ENCODE measurements around the gene RHBDD3.

RHBDD3 gene

DNA sequence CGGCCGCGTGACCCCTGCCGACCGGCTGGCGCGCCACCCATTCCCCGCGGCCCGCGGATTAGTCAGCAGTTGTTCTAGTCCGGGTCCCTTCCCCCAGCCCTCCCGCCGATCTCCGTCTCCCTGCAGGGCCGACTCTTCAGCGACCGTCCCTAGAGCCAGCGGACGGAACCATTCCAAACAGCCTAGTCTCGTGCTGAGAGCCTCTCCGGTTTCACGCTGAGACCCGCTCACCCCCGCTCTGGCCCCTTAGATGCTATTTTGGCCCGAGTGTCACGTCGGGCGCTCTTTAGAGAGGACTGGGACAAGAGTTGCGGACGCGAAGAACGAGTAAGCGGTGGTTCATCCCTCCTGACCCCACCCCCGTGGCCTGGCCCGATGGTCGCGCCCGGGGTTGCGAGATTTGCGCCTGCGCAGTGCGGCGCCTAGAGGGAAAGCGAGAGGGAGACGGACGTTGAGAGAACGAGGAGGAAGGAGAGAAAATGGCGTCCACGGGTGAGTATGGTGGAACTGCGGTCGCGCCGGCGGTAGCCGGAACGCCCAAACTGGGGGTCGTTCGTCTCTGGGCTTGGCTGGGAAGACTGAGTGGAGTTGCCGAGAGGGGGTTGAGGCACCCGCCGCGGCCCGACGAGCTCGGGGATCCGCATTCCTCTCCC, at the start of gene RHBDD3, which contains the start of gene EWSR1:
TSS of gene RHBDD3 (minus strand) at position 124 of the 653 bp plus-strand sequence. CDS start 2,355 bp downstream, outside the sequence.
TSS of gene EWSR1 (plus strand) at position 411 of the 653 bp plus-strand sequence. CDS start at position 480, 69 bp downstream.
- DNase-seq = peak; percentile 95

GRCh38 chr22:29316141-29316828, 48.5 kb upstream of the RHBDD3 start:
- no peak for DNase-seq

- DNase-seq = no peak
These were observed 47.7 kb upstream of the RHBDD3 start, which contains the start of gene RASL10A for GRCh38 chr22:29315286-29316140. Gene RASL10A, minus strand, starts transcription at chr22:29315697. Its CDS starts 451 bp downstream, at chr22:29315246.

- no peak for DNase-seq
These were observed 46.9 kb upstream of the RHBDD3 start for GRCh38 chr22:29314537-29315285.

GRCh38 chr22:29313576-29314466, 46.0 kb upstream of the RHBDD3 start:
- DNase-seq = no peak

- DNase-seq = no peak
These were observed 45.4 kb upstream of the RHBDD3 start for GRCh38 chr22:29313126-29313575.

GRCh38 chr22:29312218-29313125, 44.7 kb upstream of the RHBDD3 start:
- DNase-seq = no peak

DNA sequence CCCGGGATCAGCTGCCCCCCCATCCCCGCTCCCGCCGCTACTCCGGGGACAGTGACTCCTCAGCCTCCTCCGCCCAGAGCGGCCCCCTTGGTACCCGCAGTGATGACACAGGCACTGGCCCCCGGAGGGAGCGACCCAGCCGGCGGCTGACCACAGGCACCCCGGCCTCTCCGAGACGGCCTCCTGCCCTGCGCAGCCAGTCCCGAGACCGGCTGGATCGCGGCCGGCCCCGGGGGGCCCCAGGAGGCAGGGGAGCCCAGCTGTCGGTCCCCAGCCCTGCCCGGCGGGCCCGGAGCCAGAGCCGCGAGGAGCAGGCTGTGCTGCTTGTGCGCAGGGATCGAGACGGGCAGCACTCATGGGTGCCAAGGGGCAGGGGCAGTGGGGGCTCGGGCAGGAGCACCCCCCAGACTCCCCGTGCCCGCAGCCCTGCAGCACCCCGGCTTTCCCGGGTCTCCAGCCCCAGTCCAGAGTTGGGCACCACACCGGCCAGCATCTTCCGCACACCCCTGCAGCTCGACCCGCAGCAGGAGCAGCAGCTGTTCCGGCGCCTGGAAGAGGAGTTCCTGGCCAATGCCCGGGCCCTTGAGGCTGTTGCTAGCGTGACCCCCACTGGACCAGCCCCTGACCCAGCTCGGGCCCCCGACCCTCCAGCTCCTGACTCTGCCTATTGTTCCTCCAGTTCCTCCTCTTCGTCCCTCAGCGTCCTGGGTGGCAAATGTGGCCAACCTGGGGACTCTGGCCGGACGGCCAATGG, 43.9 kb upstream of the RHBDD3 start:
- DNase-seq = no peak

DNA sequence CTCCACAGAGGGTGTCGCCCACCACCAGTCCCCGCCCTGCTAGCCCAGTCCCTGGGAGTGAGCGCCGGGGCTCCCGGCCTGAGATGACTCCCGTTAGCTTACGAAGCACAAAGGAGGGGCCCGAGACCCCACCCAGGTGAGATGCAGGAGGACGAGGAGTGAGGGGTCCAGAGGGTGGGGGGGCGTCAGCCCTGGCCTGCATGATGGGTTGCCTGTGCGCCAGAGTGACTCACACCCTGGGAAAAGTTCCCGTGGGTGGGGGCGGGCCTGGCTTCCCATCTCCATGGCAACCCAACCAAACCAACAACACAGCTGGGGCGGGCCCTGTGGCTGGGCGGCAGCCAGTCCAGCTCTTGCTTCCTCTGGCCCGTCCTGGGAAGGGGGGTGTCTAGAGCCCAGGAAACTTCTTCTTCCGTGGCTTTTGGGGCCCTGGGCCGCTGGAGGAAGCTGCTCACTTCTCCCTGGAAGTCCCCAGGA, 43.1 kb upstream of the RHBDD3 start:
- DNase-seq = peak; percentile 39

- DNase-seq = no peak
These were observed 42.5 kb upstream of the RHBDD3 start for GRCh38 chr22:29310065-29310862.

DNA sequence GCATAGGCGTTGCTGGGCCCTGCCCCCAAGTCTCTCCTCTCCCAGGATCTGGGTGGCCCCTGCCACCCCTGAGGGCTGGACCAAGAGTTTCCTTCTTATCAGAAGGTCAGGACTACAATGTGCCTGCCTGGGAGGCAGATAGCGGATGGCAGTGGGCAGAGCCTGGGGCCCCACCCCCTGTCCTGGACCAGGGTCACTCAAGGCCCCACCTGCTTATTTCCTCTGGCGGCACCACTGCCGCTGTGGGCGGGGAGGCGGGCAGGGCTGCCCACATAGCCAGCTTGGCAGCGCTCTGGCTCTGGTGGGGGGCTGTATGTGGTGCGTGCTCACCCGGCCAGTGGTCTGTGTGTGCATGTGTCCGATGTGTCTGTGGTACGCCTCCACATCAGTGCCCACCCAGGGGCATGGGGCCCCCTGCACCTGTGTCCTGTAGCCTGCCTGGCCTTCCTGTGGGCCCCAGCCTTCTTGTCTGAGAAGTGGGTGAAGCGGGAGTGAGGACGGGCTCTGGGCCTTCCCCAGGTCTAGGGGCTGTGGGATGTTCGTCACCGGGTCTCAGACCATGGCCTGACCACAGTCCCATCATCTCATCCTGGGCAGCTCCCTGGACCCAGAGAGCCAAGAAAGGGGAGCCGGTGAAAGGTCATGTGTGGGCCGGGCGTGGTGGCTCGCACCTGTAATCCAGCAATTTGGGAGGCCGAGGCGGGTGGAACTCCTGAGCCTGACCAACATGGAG, 41.7 kb upstream of the RHBDD3 start:
- no peak for DNase-seq

- DNase-seq = peak; percentile 34
These were observed 41.0 kb upstream of the RHBDD3 start for GRCh38 chr22:29308791-29309262.

DNA sequence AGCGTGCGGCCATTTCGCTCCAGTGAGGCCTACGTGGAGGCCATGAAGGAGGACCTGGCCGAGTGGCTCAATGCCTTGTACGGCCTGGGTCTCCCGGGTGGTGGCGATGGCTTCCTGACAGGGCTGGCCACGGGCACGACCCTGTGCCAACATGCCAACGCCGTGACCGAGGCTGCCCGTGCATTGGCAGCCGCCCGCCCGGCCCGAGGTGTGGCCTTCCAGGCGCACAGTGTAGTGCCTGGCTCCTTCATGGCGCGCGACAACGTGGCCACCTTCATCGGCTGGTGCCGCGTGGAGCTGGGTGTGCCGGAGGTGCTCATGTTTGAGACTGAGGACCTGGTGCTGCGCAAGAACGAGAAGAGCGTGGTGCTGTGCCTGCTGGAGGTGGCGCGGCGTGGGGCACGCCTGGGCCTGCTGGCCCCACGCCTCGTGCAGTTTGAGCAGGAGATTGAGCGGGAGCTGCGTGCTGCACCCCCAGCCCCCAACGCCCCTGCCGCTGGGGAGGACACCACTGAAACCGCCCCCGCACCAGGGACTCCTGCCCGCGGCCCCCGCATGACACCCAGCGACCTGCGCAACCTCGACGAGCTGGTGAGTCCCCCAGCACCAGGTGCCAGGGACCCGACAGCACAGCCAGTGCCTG, 40.5 kb upstream of the RHBDD3 start:
- no peak for DNase-seq

GRCh38 chr22:29307596-29308147, 39.9 kb upstream of the RHBDD3 start:
- DNase-seq = no peak

GRCh38 chr22:29306835-29307595, 39.2 kb upstream of the RHBDD3 start:
- peak; percentile 51 for DNase-seq
